K562 (cell line): Measurements from ENCODE around the gene BDH1.

ENCODE experiments used
- CHCHD3 ChIP-seq: fragments of 250-450 bp; sonication (Bioruptor Pico); IDR thresholded peaks from 2 replicates; pipeline ENCODE4 v2.1.2; 2022; ENCODE audit warnings: mild to moderate bottlenecking
- CTCF ChIP-seq, 3 experiments: IDR thresholded peaks in 2 of 3; conservative IDR thresholded peaks in 1 of 3; 2 replicates each; pipeline ENCODE4 v1.5.1; 2011 to 2012; ENCODE audit warnings: low read length in 3 of 3, mild to moderate bottlenecking in 3 of 3, control low read depth in 2 of 3, improper control_type of control experiment in 1 of 3, inconsistent platforms in 1 of 3, low read depth in 1 of 3, mixed read lengths in 1 of 3, moderate library complexity in 1 of 3; ENCODE audit not compliant: insufficient read depth in 2 of 3
- KDM1A ChIP-seq, 2 experiments: fragments of 450-650 bp; IDR thresholded peaks; 2 replicates each; pipeline ENCODE4 v1.6.1; 2016; ENCODE audit warnings: mild to moderate bottlenecking in 2 of 2
- NFYB ChIP-seq: IDR thresholded peaks from 2 replicates; pipeline ENCODE4 v1.6.1; 2011; ENCODE audit warnings: mild to moderate bottlenecking, moderate library complexity; ENCODE audit not compliant: insufficient read length; ENCODE audit errors: extremely low read depth
- NONO ChIP-seq, 2 experiments: fragments of 200-400 bp in 1 of 2; fragments of 450-650 bp in 1 of 2; formaldehyde crosslinking in 1 of 2; IDR thresholded peaks; 2 replicates each; pipeline ENCODE4 v1.6.1; 2017; ENCODE audit warnings: low read depth in 2 of 2, mild to moderate bottlenecking in 2 of 2, moderate library complexity in 2 of 2, low read length in 1 of 2
- NR2C2 ChIP-seq, 2 experiments: fragments of 200-800 bp in 1 of 2; sonication (Bioruptor generic) in 1 of 2; sonication (generic) in 1 of 2; formaldehyde crosslinking in 1 of 2; IDR thresholded peaks; 2 replicates each; pipeline versions ENCODE4 v1.6.1 to v1.8.0; 2016 to 2022; ENCODE audit warnings: mild to moderate bottlenecking in 1 of 2, missing compliant biosample characterization in 1 of 2, missing genetic modification characterization in 1 of 2, missing genetic modification reagents in 1 of 2
- PCBP2 ChIP-seq: fragments of 200-400 bp; formaldehyde crosslinking; IDR thresholded peaks from 2 replicates; pipeline ENCODE4 v1.6.1; 2018; ENCODE audit warnings: low read length, low read depth, mild to moderate bottlenecking, moderate library complexity; ENCODE audit not compliant: poor library complexity, severe bottlenecking
- RFX7 ChIP-seq: fragments of 250-450 bp; sonication (Bioruptor Pico); IDR thresholded peaks from 2 replicates; pipeline ENCODE4 v1.5.1; 2021; ENCODE audit warnings: mild to moderate bottlenecking
- RHOXF2B ChIP-seq: fragments of 250-450 bp; sonication (Bioruptor Pico); conservative IDR thresholded peaks from 2 replicates; pipeline ENCODE4 v1.5.1; 2021
- STAT5B ChIP-seq: fragments of 250-450 bp; sonication (Bioruptor Pico); IDR thresholded peaks from 2 replicates; pipeline ENCODE4 v1.8.0; 2021; ENCODE audit warnings: mild to moderate bottlenecking, inconsistent platforms
- USF1 ChIP-seq: sonication (generic); formaldehyde crosslinking; IDR thresholded peaks from 2 replicates; pipeline ENCODE4 v1.9.0; 2022; ENCODE audit warnings: mild to moderate bottlenecking, missing genetic modification reagents
- TF ChIP-seq, protein P1 (sequence below): fragments of 250-450 bp; sonication (Bioruptor Pico); IDR thresholded peaks from 2 replicates; pipeline ENCODE4 v1.5.0; 2021; ENCODE audit warnings: mild to moderate bottlenecking, moderate library complexity
- TF ChIP-seq, protein P2 (sequence below): sonication (generic); formaldehyde crosslinking; IDR thresholded peaks from 2 replicates; pipeline ENCODE4 v1.8.1; 2023; ENCODE audit warnings: mild to moderate bottlenecking, missing genetic modification reagents

DNA sequence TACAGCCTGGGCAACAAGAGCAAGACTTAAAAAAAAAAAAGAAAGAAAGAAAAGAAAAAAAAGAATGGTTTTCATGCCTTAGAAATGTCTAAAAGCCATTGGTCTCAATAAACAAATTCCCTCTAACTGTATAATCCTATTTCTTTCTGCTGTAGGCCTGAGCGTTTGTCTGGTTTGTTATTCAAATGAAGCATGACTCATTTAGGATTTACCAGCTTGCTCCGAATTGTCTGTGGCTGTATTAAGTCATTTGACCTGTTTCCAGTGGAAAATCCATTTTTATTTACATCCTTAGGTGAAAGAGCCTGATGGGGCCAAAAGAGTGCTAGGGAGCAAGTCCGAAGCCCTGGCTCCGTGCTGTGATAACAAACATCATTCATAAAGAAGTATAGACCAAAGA is 73.8 kb downstream of the BDH1 start:
- no peak for TF ChIP-seq NR2C2 (CRISPR knock-in tag; IDR thresholded peaks at IDR 0.05)
- no peak for TF ChIP-seq NR2C2 (tag; IDR thresholded peaks at IDR 0.05)
- no peak for TF ChIP-seq CTCF (IDR thresholded peaks at IDR 0.05 in 2 of 3, conservative IDR thresholded peaks at IDR 0.05 in 1 of 3; ENCODE audit: insufficient read depth in 2 of 3, low read depth in 1 of 3, low read length in 3 of 3)
- TF ChIP-seq NFYB: no peak
- TF ChIP-seq, protein P1, sequence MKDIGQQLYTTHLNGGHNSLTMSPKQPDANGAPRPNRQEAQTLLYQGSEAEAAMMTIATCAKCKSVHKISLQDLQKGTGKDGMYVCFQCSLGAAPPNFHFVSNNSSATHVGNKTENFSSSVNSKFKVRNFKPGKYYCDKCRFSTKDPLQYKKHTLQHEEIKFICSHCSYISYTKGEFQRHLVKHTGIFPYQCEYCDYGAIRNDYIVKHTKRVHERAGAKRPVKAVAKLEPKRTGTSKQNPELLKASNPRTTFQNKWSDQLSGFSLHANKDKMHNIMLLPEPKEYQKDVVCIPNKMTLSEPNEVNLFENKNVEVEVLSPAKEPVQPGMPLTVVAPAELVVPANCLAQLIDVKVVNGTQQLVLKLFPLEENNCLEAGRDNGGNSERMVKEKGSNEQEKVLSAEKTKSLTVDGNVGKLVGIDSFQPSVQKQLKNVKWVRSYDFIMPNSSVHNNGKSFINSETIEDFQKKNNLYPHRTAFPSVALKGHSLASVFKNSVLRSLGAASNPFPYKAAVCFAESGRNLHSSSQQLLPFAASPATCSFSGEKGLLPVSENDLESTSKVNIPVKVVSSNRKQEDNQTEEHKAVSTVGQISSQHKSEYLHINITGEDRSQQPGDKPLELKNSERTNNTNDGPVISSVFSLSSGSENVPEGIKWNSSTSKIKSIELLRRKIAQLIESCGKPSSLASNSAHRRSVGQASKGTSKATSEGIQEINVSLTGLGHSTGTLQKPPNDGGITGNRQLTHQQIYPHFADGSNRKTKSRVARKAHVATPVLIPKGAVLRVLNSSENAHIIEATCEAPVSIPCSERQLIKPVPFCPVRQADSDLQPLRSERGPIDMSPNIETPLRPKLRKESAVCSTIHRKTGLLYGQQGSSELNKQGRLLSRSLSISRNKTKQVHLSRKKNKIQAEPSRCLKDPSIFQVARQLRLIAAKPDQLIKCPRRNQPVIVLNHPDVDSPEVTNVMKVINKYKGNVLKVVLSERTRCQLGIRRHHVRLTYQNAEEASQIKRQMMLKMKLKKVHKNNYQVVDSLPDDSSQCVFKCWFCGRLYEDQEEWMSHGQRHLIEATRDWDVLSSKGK (CRISPR knock-in tag): no peak
- TF ChIP-seq PCBP2: no peak
- TF ChIP-seq STAT5B (CRISPR knock-in tag): no peak
- TF ChIP-seq RFX7 (CRISPR knock-in tag): no peak
- no peak for TF ChIP-seq KDM1A (IDR thresholded peaks at IDR 0.05)
- TF ChIP-seq NONO (IDR thresholded peaks at IDR 0.05; ENCODE audit: low read depth in 2 of 2, low read length in 1 of 2): no peak
- no peak for TF ChIP-seq RHOXF2B (CRISPR knock-in tag)
- no peak for TF ChIP-seq CHCHD3
- TF ChIP-seq USF1: no peak
- TF ChIP-seq, protein P2, sequence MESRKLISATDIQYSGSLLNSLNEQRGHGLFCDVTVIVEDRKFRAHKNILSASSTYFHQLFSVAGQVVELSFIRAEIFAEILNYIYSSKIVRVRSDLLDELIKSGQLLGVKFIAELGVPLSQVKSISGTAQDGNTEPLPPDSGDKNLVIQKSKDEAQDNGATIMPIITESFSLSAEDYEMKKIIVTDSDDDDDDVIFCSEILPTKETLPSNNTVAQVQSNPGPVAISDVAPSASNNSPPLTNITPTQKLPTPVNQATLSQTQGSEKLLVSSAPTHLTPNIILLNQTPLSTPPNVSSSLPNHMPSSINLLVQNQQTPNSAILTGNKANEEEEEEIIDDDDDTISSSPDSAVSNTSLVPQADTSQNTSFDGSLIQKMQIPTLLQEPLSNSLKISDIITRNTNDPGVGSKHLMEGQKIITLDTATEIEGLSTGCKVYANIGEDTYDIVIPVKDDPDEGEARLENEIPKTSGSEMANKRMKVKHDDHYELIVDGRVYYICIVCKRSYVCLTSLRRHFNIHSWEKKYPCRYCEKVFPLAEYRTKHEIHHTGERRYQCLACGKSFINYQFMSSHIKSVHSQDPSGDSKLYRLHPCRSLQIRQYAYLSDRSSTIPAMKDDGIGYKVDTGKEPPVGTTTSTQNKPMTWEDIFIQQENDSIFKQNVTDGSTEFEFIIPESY: no peak
